Liver (tissue), 5 donors: ENCODE results near the gene ASTE1. TPM values are rescaled to one million over a fixed set of nuclear protein-coding genes. Genes with fewer than 3 reads are reported as not detected.

Experiments used
- FOXA2 ChIP-seq: IDR thresholded peaks from 2 replicates; pipeline ENCODE4 v1.6.1; 2016; ENCODE audit warnings: antibody characterized with exemption
- polyA plus RNA-seq, 2 donors: library from polyadenylated mRNA; stranded (reverse) in 1 of 2; unstranded in 1 of 2; fragments of 200-250 nt in 1 of 2; fragments of >200 nt in 1 of 2; fragmentation: Nextera tagmentation in 1 of 2; extraction: Ambion mirVana in 1 of 2; gene quantifications; one replicate each; pipeline versions ENCODE4 v1.2.1 to v1.2.3, GENCODE V29; 2013 to 2015
- total RNA-seq, 2 donors: library from RNA; depleted of rRNA; stranded (reverse); fragments of >200 nt; gene quantifications; one replicate each; pipeline ENCODE4 v1.2.3, GENCODE V29; 2014
- TF ChIP-seq, protein P1 (sequence below): IDR thresholded peaks from 2 replicates; pipeline ENCODE4 v1.6.1; 2016; ENCODE audit warnings: antibody characterized with exemption
- TF ChIP-seq, protein P2 (sequence below): IDR thresholded peaks from 2 replicates; pipeline ENCODE4 v1.6.1; 2016; ENCODE audit warnings: antibody characterized with exemption
- donor health status: healthy.
- donor health status: healthy.
- donor health status: healthy.

Gene ASTE1
- total and polyA plus RNA-seq, 4 donors, result 2.6 to 6.0 (median 5.1) TPM

DNA sequence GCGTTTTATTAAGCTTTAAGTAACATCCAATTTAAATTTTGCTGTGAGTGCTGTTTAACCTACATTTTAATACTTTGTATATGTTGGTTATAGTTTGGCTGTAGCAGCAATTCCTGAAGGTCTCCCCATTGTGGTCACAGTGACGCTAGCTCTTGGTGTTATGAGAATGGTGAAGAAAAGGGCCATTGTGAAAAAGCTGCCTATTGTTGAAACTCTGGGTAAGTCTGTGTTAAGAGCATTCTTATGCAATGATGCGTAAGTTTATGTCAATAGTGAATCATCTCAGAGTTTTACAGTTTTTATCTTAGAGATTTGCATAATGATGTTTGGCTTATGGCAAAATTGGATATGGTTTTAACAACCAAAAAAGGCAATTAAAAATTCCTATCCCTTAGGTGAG is 62.7 kb downstream of the ASTE1 start (continued):
- TF ChIP-seq, protein P1, sequence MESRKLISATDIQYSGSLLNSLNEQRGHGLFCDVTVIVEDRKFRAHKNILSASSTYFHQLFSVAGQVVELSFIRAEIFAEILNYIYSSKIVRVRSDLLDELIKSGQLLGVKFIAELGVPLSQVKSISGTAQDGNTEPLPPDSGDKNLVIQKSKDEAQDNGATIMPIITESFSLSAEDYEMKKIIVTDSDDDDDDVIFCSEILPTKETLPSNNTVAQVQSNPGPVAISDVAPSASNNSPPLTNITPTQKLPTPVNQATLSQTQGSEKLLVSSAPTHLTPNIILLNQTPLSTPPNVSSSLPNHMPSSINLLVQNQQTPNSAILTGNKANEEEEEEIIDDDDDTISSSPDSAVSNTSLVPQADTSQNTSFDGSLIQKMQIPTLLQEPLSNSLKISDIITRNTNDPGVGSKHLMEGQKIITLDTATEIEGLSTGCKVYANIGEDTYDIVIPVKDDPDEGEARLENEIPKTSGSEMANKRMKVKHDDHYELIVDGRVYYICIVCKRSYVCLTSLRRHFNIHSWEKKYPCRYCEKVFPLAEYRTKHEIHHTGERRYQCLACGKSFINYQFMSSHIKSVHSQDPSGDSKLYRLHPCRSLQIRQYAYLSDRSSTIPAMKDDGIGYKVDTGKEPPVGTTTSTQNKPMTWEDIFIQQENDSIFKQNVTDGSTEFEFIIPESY, result no peak
- TF ChIP-seq, protein P2, sequence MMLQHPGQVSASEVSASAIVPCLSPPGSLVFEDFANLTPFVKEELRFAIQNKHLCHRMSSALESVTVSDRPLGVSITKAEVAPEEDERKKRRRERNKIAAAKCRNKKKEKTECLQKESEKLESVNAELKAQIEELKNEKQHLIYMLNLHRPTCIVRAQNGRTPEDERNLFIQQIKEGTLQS, result no peak
- no peak for TF ChIP-seq FOXA2

Other genes with a start within 250 kb of the ASTE1 start
- 10 to 100 TPM; 32.1 to 45.1 TPM for gene ATP2C1, start 132.7 kb downstream of the ASTE1 start, total RNA-seq
- 10 to 100 TPM; 10.5 to 18.2 TPM for gene ATP2C1, start 132.7 kb downstream of the ASTE1 start, polyA plus RNA-seq
- gene NEK11, start 52 bp upstream of the ASTE1 start, total RNA-seq, result under 1 TPM; 0.84 to 0.92 TPM
- under 1 TPM; 0.35 to 0.53 TPM for gene NEK11, start 52 bp upstream of the ASTE1 start, polyA plus RNA-seq